Right ventricle myocardium inferior (tissue), 1 donor: ENCODE measurements around the gene COL15A1. TPM values are rescaled to one million over a fixed set of nuclear protein-coding genes. Genes with fewer than 3 reads are reported as not detected.

Experiments
- ATAC-seq: fragments of 200-7000 bp; cut with Tn5 transposase; one replicate; pipeline ENCODE4 v1.9.1; 2020; ENCODE audit warnings: mild to moderate bottlenecking, moderate library complexity
- DNase-seq: peaks from one replicate; pipeline ENCODE4 v3.0.0; 2021; ENCODE audit errors: missing footprints
- intact Hi-C: fragments of 100-400 bp; cut with DNase I; formaldehyde crosslinking; loops from one replicate; pipeline ENCODE4 v1.11.0; 2022
- total RNA-seq: library from RNA; stranded (reverse); fragmentation: NEBNext Ultra II Directional; extraction: Animal tissue kit (Norgen Biotek cat#: 25700); gene quantifications from one replicate; pipeline ENCODE4 v1.2.1, GENCODE V29; 2021
- donor health status: DM: no; HTN: yes; CAD: no; lungs with severe emphysema.

Gene COL15A1
- total RNA-seq, 1 donor from 2014 or later = 58.3 TPM

DNA sequence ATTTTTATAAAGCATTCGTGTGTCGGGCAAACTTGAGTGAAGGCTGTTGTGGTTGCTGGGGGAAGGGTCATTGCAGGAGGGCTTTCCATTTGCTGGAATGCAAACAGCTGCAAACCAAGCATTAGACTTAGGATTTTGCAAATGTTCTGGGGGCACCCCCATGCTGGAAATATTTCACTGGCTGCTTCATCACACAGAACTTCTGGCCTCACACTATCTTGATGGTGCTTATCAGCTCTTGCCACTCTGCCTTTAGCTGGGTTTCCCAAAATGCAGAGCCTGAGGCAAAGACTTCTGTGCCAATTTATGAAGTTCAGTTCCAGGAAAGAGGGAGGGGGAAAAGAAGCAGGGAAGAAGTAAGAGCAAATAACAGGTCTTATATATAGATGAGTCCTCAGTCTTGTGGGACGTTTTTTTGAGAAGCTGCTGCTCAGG is 8.6 kb upstream of the COL15A1 start:
- intact Hi-C loops = no loop called here
- DNase-seq (no peak), ATAC-seq (no peak)

- DNase-seq (no peak), ATAC-seq (no peak)
- intact Hi-C loops = loop anchor here (5.0 to 10.0 kb wide), 2 partner anchors 33 to 75 kb away; no protein-coding TSS in a partner anchor
These were observed 3.4 kb upstream of the COL15A1 start for GRCh38 chr9:98940276-98940675.

GRCh38 chr9:98941946-98942523 is 1.7 kb upstream of the COL15A1 start:
- intact Hi-C loops = loop anchor here (1.0 to 10.0 kb wide), 3 partner anchors 35 to 77 kb away; no protein-coding TSS in a partner anchor
- no peak for ATAC-seq
- DNase-seq = no peak

DNA sequence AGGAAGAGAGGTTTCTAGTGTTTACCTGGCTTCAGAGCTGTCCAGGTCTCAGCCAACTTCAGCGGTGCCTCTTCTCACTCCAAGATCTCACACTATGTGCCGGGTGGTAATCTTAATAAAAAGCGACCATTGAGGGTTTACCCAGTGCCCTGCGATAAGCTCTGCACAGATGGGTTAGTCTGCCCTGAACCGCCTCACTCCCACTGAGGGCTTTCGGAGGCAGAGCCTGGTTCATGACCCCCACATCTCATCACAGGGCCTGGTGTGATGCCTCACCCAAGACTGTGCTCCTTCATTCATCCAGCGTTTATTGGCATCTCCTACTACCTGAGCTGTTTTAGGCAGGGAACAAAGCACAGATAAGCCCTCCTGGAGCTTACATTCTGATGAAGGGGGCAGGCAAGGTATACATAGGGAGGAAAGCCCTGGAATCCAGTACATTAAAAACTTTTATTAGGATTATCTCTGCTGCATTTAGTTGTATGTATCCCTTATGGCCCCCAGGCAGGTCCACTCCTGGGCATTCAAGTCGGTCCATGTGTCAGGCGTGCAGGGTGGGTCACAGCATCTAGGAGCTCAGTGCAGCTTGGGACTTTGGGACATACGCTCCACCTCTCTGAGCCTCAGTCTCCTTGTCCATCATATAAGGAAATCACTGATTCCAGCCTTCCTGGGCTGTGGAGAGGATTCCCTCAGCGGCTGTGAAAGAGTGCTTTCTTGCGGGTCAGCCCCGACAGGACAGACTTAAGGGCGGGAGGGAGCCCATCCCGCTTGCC is 613 bp upstream of the COL15A1 start:
- DNase-seq (no peak), ATAC-seq (peak; percentile 51)
- intact Hi-C loops = loop anchor here (1.0 to 10.0 kb wide), 3 partner anchors 34 to 78 kb away; no protein-coding TSS in a partner anchor

DNA sequence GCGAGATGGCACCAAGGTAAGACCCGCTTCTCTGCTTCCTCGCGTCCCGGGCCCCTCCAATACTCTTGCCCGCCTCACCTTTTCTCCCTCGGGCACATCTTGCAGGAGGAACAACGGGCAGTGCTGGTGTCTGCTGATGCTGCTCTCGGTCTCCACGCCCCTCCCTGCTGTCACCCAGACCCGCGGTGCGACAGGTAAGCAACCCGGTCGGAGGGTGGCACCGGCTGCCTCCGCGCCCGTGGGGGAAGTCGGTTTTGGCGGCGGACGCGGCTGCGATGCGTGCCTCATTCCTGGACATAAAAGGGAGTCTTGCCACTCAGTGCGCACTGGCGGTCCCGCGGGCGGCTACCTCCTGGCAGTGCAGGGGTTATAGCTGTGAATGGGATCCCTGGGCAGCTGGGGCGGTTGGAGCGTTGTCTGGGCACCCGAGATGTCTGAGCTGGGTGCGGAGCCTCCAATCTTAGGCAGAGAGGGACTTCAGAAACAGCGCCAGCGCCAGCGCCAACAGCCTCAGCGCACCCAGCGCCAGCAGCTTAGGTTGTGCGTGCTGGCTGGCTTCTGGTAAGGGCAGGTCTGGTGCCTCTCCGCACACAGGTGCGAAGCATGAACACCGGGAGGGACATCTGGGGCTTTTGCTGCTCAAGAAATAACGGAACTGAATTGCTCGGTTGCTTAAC is 488 bp downstream of the COL15A1 start:
- intact Hi-C loops = loop anchor here (5.0 to 10.0 kb wide), 2 partner anchors 37 to 79 kb away; no protein-coding TSS in a partner anchor
- DNase-seq (peak; percentile 68), ATAC-seq (peak; percentile 38)

- ATAC-seq (no peak), DNase-seq (no peak)
- intact Hi-C loops = loop anchor here (5.0 to 10.0 kb wide), 2 partner anchors 37 to 80 kb away; no protein-coding TSS in a partner anchor
These were observed 997 bp downstream of the COL15A1 start for GRCh38 chr9:98944734-98945074.

DNA sequence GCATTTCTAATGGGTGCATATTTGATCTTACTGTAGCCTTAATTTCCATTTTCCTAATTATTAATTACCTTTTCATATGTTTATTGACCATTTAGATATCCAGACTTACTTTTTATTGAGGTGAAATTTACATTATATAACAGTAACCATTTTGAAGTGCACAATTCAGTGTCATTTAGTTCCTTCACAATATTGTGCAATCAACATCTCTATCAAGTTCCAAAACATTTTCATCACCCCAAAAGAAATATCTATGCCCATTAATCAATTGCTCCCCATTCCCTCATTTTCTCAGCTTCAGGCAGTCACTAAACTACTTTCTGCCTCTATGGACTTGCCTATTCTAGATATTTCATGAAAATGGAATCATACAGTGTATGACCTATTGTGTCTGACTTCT is 5.9 kb downstream of the COL15A1 start:
- DNase-seq (no peak), ATAC-seq (no peak)
- intact Hi-C loops = loop anchor here (10.0 kb wide), 1 partner anchor 85 kb away; no protein-coding TSS in a partner anchor

DNA sequence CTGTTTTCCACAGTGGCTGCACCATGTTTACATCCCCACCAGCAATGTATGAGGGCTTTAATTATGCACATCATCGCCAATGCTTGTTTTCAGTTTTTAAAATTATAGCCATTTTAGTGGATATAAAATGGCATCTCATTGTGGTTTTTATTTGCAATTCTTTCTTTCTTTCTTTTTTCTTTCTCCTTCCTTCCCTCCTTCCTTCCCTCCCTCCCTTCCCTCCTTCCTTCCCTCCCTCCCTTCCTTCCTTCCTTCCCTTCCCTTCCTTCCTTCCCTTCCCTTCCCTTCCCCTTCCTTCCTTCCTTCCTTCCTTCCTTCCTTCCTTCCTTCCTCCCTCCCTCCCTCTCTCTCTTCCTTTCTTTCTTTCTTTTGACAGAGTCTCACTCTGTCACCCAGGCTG is 6.6 kb downstream of the COL15A1 start:
- intact Hi-C loops = no loop called here
- ATAC-seq (no peak), DNase-seq (no peak)

GRCh38 chr9:98951967-98952366 is 8.3 kb downstream of the COL15A1 start:
- intact Hi-C loops = no loop called here
- DNase-seq = no peak
- no peak for ATAC-seq

GRCh38 chr9:98953581-98954243 is 10.0 kb downstream of the COL15A1 start:
- intact Hi-C loops = no loop called here
- DNase-seq (no peak), ATAC-seq (no peak)

GRCh38 chr9:98954244-98954610 is 10.5 kb downstream of the COL15A1 start:
- intact Hi-C loops = no loop called here
- DNase-seq = no peak
- ATAC-seq = no peak

GRCh38 chr9:98955259-98955658 is 11.6 kb downstream of the COL15A1 start:
- DNase-seq = no peak
- intact Hi-C loops = no loop called here

GRCh38 chr9:98957826-98958225 is 14.1 kb downstream of the COL15A1 start:
- intact Hi-C loops = no loop called here
- no peak for DNase-seq
- ATAC-seq = no peak

More at GRCh38 chr9:98955259-98955658, 11.6 kb downstream of the COL15A1 start:
- ATAC-seq = no peak

DNA sequence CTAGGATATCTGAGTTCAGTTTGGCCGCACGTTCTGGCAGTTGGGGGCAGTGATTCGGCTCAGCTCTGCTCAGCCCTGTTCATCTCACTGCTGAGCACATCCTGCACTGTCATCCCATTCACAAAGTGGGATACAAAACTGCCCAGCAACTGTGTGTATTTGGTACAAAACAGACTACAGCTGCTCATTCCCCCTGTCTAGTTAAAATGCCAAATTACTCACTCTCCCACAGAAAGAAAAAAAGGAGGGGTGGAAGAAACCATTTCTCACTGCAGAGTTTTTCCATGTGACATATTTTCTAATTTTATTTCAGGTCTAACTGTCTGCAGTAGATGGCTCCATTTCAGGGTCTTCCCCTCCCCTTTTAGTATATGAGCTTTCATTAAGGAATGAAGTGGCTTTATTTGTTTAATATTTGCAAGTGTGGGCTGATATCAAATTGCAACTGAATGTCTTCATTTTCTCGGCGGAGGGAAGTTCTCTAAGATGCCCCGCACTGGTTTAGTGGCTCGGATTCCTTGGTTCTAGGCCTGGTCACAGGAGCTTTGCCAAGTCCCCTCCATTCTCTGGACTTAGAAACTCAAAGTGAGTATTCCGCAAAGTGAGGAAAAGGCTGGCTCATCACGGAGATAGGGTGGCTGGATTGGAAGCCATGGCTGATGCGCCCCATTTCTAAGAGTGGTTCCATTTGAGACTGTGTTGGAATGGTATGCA is 14.7 kb downstream of the COL15A1 start:
- intact Hi-C loops = no loop called here
- no peak for DNase-seq
- ATAC-seq = peak; percentile 71

DNA sequence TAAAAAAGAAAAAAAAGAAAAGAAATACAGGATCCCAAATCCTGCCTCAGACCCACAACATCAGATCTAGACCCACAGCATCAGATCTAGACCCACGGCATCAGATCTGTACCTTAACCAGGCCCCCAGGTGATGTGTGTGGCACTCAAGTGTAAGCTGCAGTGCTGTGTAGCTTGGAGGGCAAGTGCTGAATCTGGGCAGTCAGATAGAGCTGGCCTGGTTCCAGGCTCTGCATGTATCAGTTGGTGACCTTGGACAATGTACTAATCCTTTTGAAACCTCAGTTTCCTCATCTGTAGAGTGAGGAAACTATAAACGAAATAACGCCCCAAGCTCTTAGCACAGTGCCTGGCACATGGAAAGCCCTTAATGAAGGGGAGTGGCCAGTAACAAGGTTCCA is 16.7 kb downstream of the COL15A1 start:
- intact Hi-C loops = no loop called here
- DNase-seq = no peak
- no peak for ATAC-seq

DNA sequence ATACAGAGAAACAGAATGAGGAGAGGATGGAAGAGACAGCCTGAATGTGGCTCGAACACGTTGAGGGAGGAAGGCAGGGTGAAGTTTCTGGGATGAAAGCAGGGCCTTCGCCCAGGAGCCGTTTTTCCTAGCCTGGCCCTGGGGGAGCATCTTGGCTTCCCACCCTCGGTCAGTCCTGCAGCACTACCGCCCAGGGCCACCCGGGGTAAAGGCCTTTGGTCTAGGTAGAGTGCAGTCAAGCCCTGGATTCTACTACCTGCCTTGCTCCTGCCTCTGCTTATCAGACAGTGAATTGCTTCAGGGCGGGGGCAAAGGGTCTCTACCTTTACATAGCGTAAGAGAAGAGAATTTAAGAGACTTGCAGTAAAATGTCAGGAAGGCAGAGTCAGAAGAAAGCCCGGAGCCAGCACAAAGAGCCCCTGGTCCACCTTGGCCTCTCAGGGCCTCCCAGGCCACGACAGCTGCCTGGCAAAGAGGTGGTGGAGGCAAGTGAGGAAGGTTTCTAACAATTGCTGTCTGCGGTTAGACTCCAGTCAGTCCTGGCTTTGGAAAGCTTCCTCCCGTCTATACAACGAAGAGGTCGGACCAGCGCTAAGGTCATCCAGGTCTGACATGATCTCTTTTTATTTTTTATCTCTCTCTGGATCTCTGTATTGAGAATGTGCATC is 17.9 kb downstream of the COL15A1 start:
- ATAC-seq = no peak
- DNase-seq = no peak
- intact Hi-C loops = no loop called here

DNA sequence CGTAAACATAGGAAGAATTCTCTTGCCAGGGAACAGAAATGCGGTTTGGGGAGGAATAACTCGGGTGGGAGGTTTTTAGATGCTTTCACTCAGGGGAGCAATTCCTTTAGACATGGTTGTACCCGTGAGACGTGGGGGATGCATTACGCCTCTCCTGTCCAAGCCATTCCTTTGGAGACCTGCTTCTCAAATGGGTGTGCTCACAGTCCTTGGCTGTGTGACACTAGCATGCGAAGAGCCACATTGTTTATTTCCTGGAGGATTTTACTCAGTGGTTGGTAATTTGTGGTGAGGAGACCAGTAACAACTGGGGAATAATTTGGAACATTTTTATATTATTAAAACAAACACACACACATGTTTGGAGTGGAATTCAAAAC is 18.5 kb downstream of the COL15A1 start:
- ATAC-seq (peak; percentile 68), DNase-seq (no peak)
- intact Hi-C loops = no loop called here

DNA sequence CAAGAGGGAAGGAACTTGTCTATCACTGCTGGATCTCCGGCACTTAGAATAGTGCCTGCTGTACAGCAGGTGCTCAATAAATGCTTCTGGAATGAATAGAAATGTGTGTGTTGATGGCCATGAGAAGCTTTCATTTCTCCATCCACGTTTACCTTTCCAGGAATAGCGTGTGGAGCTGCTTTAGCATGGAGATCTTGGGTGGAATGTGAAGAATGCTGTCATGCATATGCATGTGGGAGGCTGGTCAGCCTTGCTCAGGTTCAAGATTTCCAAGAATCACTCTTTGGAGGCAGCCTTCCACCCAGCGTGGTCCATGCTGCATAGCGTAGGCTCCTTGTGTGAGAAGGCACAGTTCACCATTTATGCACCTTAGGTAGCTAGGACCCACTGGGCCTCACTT is 19.2 kb downstream of the COL15A1 start:
- DNase-seq (no peak), ATAC-seq (no peak)
- intact Hi-C loops = no loop called here
